ENCODE data around the gene RACK1. TPM values are rescaled to one million over a fixed set of nuclear protein-coding genes. Genes with fewer than 3 reads are reported as not detected.
A peak's percentile ranks its signal among the peaks of the same experiment; 100 is the strongest.

Gene RACK1
- total and polyA plus RNA-seq, 2 of the 8 experiments (the other 6 are each of a cell fraction or from before 2014, with no cell fraction given) = 2,589 to 7,971 TPM

GRCh38 chr5:181245427-181246275 is 1.9 kb upstream of the RACK1 start (continued):
- TF ChIP-seq TBP (IDR thresholded peaks at IDR 0.05; ENCODE audit: low read depth, low read length) (no peak), EGR1 (IDR thresholded peaks at IDR 0.05; ENCODE audit: borderline replicate concordance, low read depth, low read length) (no peak), EP300 (IDR thresholded peaks at IDR 0.05; ENCODE audit: borderline replicate concordance in 1 of 2, low read depth in 2 of 2, low read length in 2 of 2) (no peak), KDM1A (IDR thresholded peaks at IDR 0.05; ENCODE audit: borderline replicate concordance, low read length) (no peak), SAP30 (IDR thresholded peaks at IDR 0.05; ENCODE audit: insufficient read depth, insufficient replicate concordance, low read length) (peak; percentile 62), GTF2F1 (IDR thresholded peaks at IDR 0.05; ENCODE audit: borderline replicate concordance, low read depth, low read length) (no peak), RXRA (IDR thresholded peaks at IDR 0.05; ENCODE audit: insufficient read depth, low read depth, low read length) (no peak), JUND (IDR thresholded peaks at IDR 0.05; ENCODE audit: low read length) (no peak), YY1 (IDR thresholded peaks at IDR 0.05; ENCODE audit: low read depth, low read length) (no peak), POLR2A (IDR thresholded peaks at IDR 0.05; ENCODE audit: control extremely low read depth in 1 of 2, low read depth in 2 of 2, low read length in 2 of 2) (no peak), SP2 (IDR thresholded peaks at IDR 0.05; ENCODE audit: low read length) (no peak), BRCA1 (IDR thresholded peaks at IDR 0.05; ENCODE audit: low read depth, low read length) (no peak), ATF3 (IDR thresholded peaks at IDR 0.05; ENCODE audit: insufficient read depth, low read depth, low read length) (no peak), CBX8 (IDR thresholded peaks at IDR 0.05; ENCODE audit: borderline replicate concordance, low read depth, low read length) (no peak), TEAD4 (IDR thresholded peaks at IDR 0.05; ENCODE audit: low read depth, low read length) (no peak)
